GM12873 (cell line): ENCODE data around the gene GRK5.

Experiments used
- TF ChIP-seq, protein P1 (sequence below): IDR thresholded peaks from 2 replicates; pipeline ENCODE4 v1.5.1; 2012; ENCODE audit warnings: low read depth, mild to moderate bottlenecking, moderate library complexity, low read length, control low read depth; ENCODE audit not compliant: insufficient read depth; ENCODE audit errors: missing control alignments

GRK5 gene

DNA sequence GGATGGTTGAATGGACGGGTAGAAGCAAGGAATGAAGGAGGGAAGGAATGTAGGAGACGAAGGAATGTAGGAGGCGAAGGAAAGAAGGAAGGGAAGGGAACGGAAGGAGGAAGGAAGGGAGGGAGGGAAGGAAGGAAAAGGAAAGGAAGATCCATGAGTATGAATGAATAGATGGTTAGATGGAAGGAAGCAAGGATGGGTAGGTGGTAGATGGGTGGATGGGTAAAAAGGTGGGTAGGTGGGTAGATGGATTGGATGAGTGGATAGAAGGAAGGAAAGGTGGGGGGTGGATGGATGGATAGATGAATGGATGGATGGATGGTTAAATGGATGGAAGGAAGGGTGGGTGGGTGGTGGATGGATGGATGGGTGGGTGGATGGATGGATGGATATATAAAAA, 257.7 kb downstream of the GRK5 start:
- TF ChIP-seq, protein P1, sequence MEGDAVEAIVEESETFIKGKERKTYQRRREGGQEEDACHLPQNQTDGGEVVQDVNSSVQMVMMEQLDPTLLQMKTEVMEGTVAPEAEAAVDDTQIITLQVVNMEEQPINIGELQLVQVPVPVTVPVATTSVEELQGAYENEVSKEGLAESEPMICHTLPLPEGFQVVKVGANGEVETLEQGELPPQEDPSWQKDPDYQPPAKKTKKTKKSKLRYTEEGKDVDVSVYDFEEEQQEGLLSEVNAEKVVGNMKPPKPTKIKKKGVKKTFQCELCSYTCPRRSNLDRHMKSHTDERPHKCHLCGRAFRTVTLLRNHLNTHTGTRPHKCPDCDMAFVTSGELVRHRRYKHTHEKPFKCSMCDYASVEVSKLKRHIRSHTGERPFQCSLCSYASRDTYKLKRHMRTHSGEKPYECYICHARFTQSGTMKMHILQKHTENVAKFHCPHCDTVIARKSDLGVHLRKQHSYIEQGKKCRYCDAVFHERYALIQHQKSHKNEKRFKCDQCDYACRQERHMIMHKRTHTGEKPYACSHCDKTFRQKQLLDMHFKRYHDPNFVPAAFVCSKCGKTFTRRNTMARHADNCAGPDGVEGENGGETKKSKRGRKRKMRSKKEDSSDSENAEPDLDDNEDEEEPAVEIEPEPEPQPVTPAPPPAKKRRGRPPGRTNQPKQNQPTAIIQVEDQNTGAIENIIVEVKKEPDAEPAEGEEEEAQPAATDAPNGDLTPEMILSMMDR = no peak

- TF ChIP-seq, protein P1 = no peak
These were observed 258.7 kb downstream of the GRK5 start for GRCh38 chr10:119466076-119466475.

DNA sequence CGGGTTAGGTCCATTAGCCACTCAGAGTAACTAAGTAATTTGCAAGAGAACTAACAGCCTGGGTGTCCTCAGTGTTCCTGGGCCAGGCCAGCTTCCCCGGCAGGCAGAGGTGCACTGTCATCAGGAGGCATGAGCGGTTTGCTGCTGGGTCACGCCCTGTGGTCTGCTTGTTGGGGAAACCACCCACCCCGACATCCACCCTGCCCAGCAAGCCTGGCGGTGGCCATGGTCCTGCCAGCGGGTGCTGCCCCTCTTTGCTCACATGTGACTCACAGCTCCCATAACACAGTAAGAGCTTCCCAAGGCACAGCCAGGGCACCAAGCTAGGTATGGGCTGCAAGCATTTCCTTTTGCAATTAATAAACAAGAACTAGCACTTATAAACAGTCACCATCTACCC, 259.3 kb downstream of the GRK5 start:
- TF ChIP-seq, protein P1 = no peak

GRCh38 chr10:119468542-119469324, 261.4 kb downstream of the GRK5 start:
- TF ChIP-seq, protein P1 = no peak

GRCh38 chr10:119469325-119469707, 261.9 kb downstream of the GRK5 start:
- TF ChIP-seq, protein P1 = no peak

DNA sequence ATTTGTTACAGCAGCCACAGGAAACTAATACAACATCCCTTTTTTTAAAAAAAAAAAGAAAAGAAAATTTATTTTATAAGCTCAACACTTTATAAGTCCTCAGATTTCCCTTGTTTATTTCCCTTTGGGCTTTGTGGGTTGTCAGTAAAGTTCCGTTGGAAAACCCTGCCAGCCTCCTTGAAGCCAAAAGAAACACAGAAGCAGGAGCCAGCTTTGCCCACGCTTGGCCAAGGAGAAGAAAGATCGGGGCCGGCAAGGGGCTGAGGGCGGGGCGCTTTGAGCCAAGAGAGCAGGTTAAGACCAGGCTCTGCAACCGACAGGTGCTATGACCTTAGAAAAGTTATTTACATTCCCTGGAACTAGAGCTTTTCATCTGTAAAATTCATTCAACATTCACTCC, 262.5 kb downstream of the GRK5 start:
- TF ChIP-seq, protein P1 = no peak

DNA sequence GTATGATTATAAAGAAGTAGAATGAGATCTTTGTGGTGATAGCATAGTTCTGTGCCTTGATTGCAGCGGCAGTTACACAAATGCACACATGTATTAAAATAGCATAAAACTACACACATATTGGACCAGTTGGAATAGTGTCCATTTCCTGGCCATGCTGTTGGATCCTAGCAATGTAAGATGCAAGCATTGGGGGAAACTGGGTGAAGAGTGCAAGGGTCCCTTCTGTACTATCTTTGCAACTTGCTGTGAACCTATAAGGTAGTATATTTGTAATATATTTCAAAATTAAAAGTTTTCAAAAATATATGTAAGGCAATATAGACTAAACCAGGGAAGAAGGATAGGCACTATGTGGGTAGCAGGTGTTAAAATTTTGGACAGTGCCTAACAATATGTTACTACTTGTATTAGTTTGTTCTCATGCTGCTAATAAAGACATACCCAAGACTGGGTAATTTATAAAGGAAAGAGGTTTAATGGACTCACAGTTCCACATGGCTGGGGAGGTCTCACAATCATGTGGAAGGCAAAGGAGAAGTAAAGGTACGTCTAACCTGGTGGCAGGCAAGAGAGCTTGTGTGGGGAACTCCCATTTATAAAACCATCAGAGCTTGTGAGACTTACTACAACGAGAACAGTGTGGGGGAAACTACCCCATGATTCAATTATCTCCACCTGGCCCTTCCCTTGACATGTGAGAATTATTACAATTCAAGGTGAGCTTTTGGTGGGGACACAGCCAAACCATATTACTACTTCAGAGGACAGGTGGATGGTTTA, 263.7 kb downstream of the GRK5 start:
- TF ChIP-seq, protein P1 = no peak
